ENCODE data around the gene S100P.
"Not testable (repeated sequence)": the region's sequence is repeated elsewhere in the genome, so short reads cannot be mapped to it uniquely, and the experiment has no call there.

The S100P gene

GRCh38 chr4:6693231-6694176, at the start of gene S100P:
Gene S100P, plus strand, starts transcription at chr4:6693878. Its CDS starts 55 bp downstream, at chr4:6693933.
- no peak for DNase-seq

- no peak for DNase-seq
Observed at GRCh38 chr4:6644792-6645530, 48.7 kb upstream of the S100P start.

DNA sequence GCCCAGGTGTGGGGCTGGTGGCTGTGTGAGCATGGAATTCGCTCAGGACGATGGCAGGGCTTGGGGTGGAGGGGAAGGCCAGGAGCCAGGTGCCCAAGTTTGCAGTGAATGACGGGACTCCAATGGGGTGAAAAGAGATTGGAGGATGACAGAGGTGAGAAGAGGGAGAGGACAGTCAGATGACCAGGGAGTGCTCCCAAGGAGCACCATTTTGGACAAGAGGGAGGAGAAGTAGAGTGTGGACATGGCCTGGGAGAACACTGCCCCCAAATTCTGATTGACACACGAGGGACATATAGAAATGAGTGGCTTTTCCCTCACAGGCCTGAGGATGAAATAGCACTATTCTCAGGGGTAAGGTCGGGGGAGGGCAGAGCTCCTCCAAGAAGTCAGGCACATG, 46.5 kb upstream of the S100P start:
- no peak for DNase-seq

GRCh38 chr4:6647582-6648230, 46.0 kb upstream of the S100P start:
- DNase-seq: no peak

DNA sequence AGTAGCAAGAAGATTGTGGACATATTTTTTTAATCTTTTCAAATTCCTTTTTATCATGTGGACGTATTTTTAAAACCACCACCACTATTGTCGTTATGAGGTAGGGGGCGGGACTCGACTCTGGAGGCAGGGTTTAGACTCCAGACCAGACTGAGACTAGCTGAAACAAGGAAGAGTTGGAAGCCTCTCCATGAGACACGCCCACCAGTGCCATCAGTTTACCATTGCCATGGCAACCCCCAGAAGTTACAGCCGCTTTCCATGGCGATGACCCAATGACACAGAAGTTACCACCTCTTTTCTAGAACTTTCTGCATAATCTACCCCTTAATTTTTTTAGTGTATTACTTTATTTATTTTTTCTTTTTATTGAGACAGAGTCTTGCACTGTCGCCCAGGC, 44.5 kb upstream of the S100P start:
- no peak for DNase-seq

DNA sequence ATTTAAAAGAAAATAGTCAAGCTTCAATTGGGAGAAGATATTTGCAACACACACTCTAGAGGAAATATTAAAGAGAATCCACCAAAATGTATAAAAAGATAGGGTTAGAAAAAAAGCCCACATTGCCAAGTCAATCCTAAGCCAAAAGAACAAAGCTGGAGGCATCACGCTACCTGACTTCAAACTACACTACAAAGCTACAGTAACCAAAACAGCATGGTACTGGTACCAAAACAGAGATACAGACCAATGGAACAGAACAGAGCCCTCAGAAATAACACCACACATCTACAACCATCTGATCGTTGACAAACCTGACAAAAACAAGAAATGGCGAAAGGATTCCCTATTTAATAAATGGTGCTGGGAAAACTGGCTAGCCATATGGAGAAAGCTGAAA, 39.5 kb upstream of the S100P start:
- DNase-seq: not testable (repeated sequence)

- DNase-seq: not testable (repeated sequence)
Observed at GRCh38 chr4:6655291-6655690, 38.4 kb upstream of the S100P start.

- no peak for DNase-seq
Observed at GRCh38 chr4:6655924-6656323, 37.8 kb upstream of the S100P start.

DNA sequence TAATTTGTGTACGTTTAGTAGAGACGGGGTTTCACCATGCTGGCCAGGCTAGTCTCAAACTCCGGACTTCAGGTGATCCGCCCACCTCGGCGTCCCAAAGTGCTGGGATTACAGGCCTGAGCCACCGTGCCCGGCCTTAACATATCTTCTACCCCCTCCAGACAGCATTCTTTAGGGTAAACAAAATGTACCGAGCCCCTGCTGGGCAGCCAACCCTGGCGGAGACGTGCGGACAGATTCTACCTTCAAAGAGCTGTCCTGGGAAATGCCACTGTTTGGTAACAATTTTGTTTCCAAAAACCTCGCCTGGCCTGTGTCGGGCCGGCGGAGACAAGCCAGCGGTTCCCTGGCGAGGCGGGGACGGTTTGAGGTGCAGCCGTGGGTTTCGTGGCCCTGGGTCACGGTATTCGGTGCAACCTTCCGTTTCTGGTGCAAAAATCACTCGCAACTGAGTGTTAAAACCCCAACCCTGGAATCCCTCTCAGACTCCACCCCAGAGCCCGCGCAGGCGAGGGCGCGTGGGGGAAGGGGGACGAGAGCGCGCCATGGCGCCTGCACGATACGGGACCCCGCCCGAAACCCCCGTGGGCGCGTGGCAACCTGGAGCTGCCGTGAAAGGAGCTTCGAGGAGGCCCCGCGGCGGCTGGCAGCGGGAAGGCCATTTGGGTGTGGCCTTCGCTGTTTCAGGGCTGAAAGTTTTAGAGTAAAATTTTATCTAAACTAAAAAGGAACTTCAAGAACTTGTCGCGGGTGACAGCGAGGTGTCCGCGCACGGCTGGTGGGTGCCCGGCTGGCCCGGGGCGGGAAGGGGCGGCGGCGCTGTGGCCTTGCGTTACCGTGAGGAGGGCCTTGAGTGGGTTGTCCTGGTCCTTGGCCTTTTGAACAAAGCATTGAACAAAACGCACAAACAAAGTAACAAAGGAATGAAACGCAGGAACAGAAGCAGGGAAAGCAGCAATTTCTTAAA, 36.2 kb upstream of the S100P start:
- no peak for DNase-seq

- DNase-seq: no peak
Observed at GRCh38 chr4:6658209-6658595, 35.5 kb upstream of the S100P start.

GRCh38 chr4:6658597-6659075, 35.0 kb upstream of the S100P start:
- no peak for DNase-seq

DNA sequence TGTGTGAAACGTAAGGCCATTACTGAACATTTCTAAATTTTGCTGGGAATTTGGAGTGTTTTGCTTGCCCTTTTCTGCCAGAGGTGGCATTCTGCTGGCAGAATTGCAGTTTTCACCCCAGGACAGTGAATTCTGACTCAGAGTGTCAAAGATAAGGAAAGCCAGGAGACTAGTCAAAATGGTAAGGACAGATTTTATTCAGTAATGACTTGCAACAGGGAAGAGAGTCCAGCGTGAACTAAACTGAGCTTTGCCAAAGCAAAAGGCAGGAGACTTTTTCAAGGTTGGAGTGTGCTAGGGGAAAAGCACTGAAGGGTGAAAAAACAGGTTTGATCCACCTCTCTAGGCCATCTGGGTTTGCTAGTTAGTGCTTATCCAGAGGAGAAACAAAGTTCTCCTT, 33.8 kb upstream of the S100P start:
- DNase-seq: no peak

- DNase-seq: no peak
Observed at GRCh38 chr4:6660430-6660829, 33.2 kb upstream of the S100P start.

GRCh38 chr4:6662591-6662990, 31.1 kb upstream of the S100P start:
- DNase-seq: no peak

DNA sequence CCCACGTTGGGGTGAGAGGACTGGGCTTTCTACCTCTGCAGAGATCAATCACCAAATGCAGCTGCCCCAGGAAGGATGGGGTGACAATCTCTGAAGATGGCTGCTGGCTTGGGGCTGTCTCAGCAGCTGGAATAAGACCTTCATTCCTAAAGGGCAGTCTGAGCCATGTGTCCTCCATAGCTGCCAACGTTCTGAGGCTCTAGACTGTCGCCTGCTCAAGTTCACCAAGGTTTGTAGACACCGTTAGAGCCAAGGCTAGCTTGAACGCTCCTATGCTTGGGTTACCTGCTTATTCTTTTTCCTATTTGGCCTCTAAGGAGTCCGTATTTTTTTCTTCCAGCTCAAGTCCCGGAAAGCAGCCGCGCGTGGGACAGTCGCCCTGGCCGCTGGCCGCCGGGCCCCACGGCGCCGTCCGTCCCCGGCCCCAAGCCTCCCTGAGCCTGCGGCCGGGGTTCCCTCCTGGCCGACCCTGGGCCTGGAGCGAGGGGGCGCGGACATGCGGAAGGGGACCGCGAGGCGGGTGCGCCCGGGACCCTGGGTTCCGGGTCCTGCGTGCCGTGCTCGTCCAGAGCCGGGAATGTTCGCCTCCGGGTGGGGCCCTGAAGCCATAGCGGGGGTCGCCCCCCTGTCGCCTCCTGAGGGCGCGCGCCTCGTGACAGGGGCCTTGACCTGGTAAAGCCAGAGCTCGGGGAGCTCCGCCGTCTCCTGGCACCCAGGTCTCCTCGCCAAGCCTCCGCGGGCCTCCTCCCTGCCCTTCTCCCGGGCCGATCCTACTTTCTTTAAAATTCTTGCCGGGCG, 29.9 kb upstream of the S100P start:
- no peak for DNase-seq

GRCh38 chr4:6665320-6665654, 28.4 kb upstream of the S100P start:
- no peak for DNase-seq

GRCh38 chr4:6668391-6668790, 25.3 kb upstream of the S100P start:
- no peak for DNase-seq

DNA sequence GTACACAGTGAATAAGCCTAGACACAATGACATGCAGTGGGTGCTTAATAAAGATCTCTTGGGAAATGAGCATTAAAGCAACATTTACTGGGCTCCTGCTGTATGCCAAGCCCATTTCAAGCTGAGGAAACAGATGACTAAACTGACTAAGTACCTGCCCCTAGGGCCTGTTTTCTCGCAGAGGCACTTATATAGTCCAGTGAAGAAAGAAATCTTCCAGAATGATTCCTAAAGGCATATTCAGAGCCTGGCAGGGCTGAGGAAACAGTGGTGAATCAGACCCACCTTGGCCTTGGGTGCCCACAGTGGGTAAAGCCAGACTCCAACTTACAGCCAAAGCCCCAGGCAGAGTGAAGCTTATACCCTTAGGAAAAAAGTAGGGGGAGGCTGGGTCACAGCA, 22.0 kb upstream of the S100P start:
- DNase-seq: no peak

GRCh38 chr4:6672131-6672530, 21.5 kb upstream of the S100P start:
- DNase-seq: no peak

DNA sequence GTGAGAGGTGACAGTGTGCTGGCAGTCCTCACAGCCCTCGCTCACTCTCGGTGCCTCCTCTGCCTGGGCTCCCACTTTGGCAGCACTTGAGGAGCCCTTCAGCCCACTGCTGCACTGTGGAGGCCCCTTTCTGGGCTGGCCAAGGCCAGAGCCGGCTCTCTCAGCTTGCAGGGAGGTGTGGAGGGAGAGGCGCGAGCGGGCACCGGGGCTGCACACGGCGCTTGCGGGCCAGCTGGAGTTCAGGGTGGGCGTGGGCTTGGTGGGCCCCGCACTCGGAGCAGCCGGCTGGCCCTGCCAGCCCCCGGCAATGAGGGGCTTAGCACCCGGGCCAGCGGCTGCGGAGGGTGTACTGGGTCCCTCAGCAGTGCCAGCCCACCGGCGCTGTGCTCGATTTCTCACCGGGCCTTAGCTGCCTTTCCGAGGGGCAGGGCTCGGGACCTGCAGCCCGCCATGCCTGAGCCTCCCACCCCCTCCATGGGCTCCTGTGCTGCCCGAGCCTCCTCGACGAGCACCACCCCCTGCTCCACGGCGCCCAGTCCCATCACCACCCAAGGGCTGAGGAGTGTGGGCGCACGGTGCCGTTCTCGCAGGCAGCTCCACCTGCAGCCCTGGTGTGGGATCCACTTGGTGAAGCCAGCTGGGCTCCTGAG, 21.0 kb upstream of the S100P start:
- DNase-seq: not testable (repeated sequence)

- DNase-seq: not testable (repeated sequence)
Observed at GRCh38 chr4:6673191-6673659, 20.5 kb upstream of the S100P start.

Data from NCI-H1694 treated with DMSO at 0.1 percent for 48 hours (cell line).